Measurements from ENCODE around the gene WWOX.

The WWOX gene

DNA sequence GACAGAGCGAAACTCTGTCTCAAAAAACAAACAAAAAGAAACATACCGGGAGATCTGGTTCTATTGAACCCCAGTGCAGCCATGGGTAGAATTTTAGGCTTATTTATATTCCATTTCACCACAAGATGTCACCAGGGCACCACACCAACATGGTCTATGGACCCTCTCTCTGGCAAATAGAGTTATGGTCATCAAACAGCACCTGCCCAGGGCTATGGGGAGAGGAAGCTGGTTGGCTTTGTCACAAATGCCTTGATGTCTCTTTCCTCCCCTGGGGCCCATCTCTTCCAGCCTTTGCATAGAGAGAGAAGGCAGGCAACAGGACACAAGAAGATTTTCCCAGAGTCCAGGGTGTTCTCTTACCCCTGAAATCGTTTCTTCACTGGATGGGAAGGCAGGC is 128.4 kb downstream of the WWOX start:
- DNase-seq (ENCODE audit: low spot score), result no peak

DNA sequence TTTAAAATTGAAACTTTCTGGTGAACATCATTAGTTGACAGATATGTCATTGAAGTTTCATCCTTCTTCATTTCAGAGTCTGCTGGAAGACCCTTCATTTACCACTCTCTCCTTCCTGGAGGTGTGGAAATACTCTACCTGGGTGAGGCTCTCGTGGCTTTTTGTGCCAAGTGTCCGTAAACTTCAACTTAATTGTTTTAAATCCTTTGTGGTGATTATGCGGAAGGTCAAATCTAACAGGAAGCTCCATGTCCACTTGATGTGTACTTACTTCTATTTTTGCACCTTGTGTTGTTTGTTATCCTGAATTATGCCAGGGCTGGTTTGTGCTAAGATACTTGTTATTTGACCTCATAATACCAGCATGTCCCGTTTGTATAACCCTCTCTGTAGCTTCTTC is 129.2 kb downstream of the WWOX start:
- DNase-seq (ENCODE audit: low spot score), result no peak

DNA sequence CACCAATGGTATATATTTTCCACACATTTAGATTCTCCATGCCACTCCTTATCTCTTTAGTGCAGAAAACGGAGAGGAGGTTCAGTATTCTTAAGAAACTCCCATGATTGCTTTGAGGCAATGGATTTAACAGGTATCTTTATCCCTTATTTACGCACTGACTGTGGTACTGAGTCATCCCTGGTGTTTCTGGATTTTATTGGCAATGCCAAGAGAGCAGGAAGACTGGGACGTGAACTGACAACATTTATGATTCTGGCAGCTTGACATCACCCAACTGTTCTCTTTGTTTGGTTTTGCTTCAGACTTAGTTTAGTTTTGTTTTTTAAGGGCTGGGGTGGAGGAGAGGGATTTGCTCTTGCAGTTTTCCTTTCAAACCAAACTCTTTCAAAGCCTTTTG is 131.4 kb downstream of the WWOX start:
- no peak for DNase-seq (ENCODE audit: low spot score)

DNA sequence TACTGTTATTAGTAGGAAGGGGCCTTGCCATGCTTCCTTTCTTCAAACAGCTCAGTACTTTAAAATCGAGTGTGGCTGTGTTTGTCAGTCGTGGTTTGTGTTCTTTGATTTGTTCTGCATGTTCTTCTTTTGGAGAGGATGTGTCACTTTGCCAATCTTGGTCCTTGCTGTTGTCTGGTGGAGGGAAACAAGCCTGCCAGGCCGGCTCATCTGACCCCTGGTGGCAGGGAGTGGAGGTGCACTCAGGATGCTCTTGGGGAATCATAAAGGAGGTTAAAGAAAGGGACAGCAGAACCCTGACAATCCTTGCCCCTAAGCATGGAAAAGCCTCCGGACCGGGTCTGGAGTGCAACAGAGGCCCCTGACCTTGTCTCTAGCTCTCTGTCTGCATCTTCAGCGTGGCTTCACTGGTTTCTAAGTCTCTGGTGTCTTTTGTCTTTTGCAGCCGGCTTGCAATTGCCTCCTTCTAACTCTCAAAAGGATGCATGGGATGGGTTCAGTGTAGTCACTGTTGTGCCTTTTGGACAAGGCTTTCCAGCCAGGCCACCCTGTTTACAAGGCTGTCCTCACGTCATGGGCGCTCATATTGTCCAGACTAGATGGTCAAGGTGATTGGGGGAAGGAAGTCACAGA is 135.8 kb downstream of the WWOX start:
- peak; percentile 49 for DNase-seq (ENCODE audit: low spot score)

DNA sequence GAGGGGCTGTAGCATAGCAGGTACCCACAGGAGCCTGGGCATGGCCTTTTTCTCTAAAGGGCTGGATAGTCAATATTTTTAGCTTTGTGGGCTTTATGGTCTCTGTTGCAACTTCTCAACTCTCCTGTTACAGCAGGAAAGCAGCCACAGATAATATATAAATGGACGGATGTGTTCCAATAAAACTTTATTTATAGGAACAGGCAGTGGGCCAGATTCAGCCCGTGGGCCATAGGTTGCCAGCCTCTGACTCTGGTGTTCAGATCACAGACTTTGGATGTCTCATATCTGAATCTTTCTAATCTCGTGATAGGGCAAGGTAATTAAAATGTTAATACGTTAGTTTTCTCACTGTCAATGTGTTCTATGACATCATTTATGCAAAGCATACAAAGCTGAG is 136.4 kb downstream of the WWOX start:
- no peak for DNase-seq (ENCODE audit: low spot score)

DNA sequence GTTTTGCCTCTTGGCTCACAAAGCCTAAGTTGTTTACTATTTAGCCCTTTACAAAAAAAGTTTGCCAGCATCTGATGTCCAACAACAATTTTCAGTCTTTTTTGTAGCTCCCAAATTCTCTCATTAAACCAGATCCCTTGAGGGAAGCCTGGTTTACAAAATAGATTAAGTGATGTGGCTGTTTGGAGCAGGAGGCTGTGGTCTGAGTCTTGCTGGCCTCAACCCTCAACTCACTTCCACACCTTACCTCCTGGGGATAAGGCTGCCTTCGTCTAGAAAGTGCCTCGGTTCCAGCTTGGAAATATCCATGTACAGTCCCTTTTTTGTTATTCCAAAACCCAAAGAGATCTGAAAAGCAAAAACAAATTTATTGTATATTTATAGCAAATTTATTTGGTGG is 138.4 kb downstream of the WWOX start:
- no peak for DNase-seq (ENCODE audit: low spot score)

DNA sequence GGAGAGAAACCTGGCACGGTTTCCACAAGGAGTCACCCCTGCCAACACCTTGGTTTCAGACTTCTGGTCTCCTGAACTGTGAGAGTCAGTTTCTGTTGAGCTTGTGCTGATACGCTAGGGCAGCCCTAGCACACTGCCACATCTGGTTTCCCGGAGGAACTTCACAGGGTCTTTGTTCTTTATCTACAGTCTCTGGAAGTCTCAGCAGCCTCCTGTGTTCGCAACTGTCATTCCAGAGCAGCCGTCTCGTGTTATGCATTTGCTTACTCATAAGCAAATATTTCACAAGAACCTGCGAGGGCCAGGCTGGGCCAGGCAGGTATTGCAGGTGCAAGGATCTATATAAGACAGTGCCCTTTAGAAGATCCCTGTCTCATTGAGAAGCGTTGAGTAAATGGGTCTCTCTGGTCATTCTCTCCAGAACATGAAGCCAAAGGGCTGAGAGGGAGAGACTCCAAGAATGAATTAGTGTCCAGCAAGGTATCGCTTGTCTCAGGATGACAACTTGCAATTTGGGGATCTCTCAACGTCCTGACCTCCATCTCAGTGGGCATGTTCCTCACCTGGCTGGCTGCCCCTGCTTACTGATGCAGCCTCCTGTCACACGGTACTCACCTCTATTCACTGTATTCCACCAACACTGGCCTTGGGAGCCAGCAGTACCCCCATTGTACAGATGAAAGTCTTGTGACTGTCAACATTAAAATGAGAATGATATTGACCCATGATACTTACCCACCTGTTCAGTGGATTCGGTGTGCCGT is 141.2 kb downstream of the WWOX start:
- DNase-seq (ENCODE audit: low spot score), result no peak

DNA sequence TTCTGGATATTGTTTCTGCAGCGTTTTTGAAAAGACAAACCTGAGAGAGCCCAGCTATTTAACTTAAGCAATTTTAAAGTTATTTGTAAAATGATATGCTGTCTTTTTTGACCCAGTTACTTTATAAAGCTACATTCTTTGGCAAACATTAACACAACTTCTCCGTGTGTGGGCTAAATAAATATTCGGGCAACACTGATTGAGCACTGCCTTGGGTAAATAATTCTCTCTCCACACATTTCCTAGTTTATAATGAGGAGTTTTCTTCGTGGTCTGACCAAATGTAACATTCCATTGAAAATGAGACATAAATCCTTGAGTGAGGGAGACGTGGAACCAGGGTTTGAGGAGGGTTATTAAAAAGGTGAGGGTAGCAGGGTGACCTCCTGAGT is 142.8 kb downstream of the WWOX start:
- DNase-seq (ENCODE audit: low spot score), result no peak

DNA sequence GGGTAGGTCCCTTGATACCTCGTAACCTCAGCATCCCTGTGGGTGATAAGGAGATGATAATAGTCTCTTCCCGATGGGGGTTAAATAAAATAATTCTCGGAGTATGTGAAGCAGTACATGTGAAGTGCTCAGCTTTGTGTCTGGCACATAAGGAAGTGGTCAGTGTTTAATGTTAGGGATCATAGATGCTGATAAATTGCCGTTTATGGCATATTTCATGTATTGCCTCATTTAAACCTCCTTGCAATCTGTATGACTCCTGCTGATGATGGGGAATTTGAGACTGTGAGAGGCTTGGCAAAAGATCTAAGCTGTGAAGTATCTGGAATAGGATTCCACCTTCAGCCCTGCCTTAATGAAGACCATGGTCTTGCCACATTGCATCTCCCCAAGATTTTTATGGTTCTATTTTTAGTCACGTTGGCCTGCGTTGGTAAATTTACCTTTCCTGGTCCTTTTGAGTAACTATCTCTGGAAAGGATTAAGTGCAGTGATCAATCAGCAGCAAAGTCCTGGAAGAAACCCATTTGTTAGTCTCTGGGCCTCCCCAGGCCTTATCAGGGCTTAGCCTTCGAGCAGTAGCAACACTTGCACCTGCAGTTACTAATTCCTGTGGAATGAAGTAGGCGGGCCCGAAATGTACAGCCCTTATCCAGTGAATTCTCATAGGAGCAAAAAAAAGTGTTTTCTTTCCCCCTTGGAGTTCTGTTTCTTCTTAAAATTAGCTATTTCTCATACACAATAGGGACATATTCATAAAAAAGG is 144.9 kb downstream of the WWOX start:
- no peak for DNase-seq (ENCODE audit: low spot score)

DNA sequence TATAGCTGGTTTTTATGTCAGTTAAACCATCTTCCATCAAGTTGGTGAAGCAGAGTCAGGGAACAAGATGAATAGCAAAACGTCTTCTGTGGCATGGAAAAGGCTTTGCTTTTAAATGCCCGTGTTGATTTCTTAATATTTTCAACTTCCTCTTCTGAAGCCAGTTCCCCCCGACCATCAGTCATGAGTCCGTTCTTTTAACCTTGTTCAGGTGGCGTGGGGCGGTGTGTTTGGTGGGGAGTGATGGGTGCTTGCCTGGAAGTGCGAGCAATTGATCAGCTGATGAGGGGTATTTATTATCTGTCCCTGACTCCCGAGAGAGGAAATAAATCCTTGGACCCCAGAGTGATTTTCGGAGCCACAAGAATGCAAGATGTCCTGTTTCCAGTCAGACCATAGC is 147.1 kb downstream of the WWOX start:
- no peak for DNase-seq (ENCODE audit: low spot score)

DNA sequence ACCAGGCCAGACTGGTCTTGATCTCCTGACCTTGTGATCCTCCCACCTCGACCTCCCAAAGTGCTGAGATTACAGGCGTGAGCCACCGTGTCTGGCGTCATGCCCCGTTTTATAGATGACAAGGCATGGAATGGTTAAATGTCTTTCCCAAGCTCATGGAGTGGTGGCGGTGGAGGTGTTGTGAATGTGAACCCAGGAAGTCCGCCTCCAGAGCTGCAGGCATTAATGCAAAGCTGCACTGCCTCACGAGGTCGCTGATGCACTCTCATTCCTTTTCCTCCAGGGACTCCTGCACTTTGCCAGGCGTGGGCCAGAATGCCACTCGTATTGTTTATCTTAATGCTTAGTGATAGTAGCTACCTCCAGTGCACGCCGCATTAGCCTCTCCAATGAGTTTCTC is 149.6 kb downstream of the WWOX start:
- no peak for DNase-seq (ENCODE audit: low spot score)

DNA sequence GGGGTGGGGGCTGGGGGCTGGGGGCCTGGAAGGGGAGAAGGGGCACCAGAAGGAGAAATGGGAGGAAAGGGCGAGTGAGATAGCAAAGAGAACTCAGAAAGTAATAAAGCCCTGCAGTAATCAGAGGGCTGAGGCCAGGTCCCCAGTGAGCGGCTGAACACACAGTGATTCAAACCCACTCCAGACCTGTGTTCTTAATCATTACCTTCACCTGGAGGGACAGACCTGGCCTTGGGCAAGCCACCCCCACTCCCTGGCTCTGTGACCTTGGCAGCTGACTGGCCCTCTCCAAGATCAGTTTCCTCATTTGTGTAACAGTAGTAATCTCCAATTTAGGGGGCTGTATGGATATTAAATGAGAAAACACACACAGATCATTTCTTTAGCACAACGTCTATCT is 150.4 kb downstream of the WWOX start:
- DNase-seq (ENCODE audit: low spot score), result no peak

DNA sequence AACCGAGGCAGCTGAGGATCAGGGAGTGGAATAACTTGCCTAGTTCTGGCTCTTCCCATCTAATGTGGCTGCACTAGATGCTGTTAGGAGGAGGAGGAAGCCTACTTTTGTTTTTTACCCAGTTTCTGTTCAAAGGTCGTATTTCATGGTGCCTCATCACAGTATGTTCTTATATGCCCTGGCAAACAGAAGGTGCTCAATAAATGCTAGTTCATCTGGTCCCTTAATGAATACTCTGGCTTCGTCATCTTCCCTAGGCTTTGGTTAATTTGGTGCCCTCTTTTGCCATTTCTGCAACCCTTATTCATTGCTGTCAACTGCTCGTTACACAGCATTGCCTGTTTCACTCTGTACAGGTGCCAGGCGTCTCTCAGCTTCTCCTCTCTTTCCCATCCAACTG is 151.7 kb downstream of the WWOX start:
- no peak for DNase-seq (ENCODE audit: low spot score)

DNA sequence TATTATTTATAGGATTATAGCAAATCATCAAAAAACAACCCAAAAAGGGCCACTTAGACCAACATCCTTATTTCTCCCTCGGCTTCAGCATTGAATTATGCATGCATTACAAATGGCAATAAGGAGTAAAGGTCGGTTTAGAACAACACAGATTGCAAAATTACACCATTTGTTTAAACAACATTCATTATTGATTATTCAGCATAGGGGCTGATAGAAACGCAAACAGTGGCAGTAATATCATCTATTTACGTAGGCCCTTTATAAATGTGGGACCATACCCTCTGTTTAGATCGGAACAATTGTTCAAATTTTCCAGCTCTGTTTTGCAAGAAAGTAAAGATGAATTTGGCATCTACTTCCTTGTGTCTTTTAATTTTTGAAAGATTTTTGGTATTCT is 153.3 kb downstream of the WWOX start:
- no peak for DNase-seq (ENCODE audit: low spot score)

DNA sequence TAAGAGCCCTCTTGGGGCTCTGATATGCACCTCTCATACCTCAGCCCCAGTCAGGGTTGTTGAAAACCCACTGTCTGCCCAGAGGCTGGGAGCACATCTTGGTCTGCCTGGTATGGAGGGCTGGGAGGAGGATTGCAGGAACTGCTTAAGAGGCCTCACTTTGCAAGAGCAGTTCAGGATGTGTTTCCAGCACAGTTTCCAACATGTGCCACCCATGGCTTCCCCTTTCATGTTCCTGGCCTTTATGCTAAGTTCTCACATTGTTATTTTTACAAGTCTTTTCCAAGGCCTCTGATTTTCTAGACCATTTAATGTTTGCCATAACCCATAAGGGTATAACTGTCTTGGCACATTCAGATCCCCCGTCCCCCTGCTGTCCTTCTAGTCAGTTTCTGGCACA is 155.4 kb downstream of the WWOX start:
- DNase-seq (ENCODE audit: low spot score), result no peak

DNA sequence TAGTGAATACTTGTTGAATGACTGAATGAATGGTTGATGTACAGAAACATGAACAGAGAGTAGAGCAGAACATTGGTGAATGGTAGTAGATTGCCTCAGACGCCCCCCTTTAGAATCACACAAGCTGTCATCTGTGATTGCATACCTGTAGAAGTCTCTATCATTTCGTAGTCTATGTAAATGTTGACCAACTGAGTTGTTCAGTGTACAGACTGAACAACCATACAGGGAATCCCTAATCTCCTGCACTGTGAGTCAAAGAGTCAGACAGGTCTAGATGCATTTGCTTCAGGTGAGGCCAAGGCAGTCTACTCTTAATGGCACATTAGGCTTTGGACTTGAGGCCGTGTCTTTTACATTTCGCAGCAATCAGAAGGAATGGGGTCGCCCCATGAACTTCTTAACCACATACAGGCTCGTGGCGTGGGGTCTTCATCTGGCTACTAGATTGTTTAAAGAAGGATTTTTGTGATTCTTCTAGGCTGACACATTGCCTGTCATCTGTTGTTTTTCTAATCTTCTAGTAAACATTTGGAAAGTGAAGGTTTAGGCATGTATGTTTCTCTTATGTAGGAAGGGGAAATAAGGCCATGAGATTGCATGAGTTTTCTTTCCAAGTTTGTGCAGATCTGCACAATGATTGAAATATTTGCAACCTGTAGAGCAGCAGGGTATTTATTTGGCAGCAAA is 157.4 kb downstream of the WWOX start:
- no peak for DNase-seq (ENCODE audit: low spot score)

DNA sequence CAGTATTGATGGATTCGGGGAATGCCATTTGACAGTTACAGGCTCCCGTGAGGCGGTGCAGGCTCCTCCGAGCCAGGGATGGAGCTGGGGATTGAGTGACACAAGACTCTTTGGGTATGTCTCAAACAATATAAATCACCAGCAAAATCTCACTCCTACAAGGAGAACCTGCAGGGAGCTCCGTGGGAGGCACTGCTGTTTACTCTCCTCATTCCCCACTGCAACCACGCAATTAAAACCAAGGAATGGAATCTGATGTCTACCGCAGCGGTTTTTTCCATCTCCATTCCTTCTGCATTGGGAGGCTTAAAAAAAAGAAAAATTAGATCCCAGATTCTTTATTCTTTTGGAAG is 157.9 kb downstream of the WWOX start:
- DNase-seq (ENCODE audit: low spot score), result no peak

DNA sequence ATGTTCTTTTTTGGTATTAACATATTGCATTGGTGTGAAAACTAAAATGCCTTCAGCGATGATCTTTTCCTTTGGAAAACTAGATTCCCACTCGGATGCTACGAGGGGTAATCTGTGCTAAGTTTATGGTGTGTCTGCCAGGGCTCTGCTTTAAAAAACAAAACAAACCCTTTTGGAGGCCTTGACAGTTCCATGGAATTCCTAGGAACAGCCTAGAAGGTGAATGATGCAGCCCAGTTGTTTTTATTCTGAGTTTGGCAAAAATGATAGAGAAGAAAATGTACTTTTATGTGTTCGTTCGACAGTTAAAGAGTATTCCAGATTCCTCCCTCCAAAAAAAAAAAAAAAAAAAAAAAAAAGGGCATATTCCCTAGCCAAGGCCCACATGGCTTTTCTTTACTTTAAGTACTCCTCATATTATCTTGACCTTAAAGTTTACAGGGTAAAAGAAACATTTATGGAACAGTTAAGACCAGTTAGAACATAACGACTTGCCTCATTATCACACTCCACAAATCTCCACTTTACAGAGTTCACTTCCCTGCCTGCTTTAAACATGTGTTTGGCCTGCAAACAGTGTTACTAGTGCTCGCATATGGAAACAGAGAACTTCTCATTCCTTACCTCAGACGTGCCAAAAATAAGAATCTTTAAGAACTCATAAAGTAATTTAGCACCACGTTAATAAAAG is 159.1 kb downstream of the WWOX start:
- DNase-seq (ENCODE audit: low spot score), result no peak

DNA sequence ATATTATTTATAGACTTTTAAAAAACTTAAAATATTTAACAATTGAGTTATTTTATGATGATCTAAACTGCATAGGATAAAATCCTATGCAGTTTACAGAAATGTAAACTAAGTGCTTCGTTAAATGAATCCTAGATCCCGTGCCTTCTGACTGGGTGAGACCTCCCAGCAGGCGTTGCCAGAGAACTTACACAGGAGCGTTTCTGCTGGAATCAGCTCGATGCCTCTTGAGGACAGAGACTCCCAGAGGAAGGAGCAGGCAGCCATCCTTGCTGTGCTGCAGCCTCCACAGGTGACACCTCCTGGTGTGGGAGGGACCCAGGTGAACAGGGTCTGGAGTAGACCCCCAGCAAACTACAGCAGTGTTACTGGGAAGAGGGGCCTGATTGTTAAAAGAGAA is 160.4 kb downstream of the WWOX start:
- no peak for DNase-seq (ENCODE audit: low spot score)

DNA sequence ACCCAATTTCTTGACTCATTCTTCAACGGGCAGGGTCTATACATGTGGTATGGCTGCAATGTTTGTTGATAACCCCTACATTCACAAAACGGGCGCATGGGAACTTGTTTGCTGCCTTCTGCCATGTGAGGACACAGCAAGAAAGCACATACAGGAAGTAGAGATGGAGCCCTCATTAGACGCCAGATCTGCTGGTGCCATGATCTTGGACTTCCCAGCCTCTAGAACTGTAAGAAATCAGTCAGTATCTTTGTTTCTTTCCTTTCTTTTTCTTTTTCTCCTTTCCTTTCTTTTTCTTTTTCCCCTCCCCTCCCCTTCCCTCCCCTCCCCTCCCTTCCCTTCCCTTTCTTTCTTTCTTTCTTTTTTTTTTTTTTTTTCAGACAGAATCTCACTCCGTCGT is 165.2 kb downstream of the WWOX start:
- DNase-seq (ENCODE audit: low spot score), result no peak

DNA sequence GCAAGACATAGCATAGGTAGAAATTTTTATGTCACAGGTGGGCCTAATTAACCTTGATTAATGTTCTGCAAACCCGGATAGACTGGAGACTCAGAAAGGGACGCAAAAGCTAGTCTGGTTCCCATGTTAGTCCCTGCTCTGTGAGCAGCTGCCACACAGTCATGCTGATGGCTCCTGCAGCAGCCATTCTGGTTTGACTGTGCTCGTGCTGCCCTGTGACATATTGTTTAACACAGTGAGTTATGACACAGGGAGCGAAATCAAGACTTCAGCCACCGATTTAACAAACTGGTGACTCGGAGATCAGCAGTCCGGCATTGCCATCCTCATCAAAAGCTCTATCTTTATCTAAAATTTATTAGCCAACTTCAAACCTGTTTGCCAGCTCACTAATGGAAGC is 169.8 kb downstream of the WWOX start:
- DNase-seq (ENCODE audit: low spot score), result no peak

DNA sequence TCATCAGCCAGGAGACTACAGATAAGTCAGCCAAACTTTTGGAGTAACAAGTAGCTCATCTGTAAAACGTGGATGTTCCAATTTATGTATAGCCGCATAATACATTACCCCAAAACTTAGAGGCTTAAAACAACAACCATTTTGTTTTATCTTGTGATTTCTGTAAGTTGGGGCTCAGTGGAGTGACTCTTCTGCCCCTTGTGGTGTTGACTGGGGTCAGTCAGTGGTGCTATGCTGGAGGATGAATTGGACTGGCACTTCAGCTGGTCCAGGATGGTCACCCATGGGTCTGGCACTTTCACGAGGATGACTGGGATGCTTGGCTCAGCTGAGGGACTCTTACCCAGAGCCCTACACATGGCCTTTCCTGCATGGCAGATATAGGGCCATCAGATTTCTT is 172.5 kb downstream of the WWOX start:
- no peak for DNase-seq (ENCODE audit: low spot score)

Measured in hematopoietic multipotent progenitor cell treated with erythropoietin and hydrocortisone succinate and interleukin-3 and kit ligand, for 15 days (in vitro differentiated cells).